A549 (cell line): ENCODE measurements around the gene C10orf67.

ENCODE experiments used
- CHD2 ChIP-seq: fragments of 150-350 bp; IDR thresholded peaks from 2 replicates; pipeline ENCODE4 v1.6.1; 2014; ENCODE audit warnings: low read length; ENCODE audit not compliant: partially characterized antibody
- CTCF ChIP-seq: fragments of >200 bp; sonication (Bioruptor Twin); formaldehyde crosslinking; IDR thresholded peaks from 3 replicates; pipeline ENCODE4 v1.5.1; 2016
- E2F6 ChIP-seq: IDR thresholded peaks from 2 replicates; pipeline ENCODE4 v1.6.1; 2012; ENCODE audit warnings: low read depth, borderline replicate concordance
- EP300 ChIP-seq, 2 experiments: fragments of >200 bp; sonication (Bioruptor Twin); formaldehyde crosslinking; IDR thresholded peaks; 2 replicates in 1 of 2; 3 replicates in 1 of 2; pipeline ENCODE4 v1.6.1; 2016 to 2017

GRCh38 chr10:23340354-23340753 lies 4.2 kb downstream of the C10orf67 start:
- TF ChIP-seq EP300 (IDR thresholded peaks at IDR 0.05): no peak
- no peak for TF ChIP-seq E2F6
- no peak for TF ChIP-seq CHD2
- TF ChIP-seq CTCF: no peak
